ENCODE measurements around the gene ST6GALNAC3. TPM values are rescaled to one million over a fixed set of nuclear protein-coding genes. Genes with fewer than 3 reads are reported as not detected.

ST6GALNAC3 gene
- total RNA-seq, 4 donors from 2014 or later = 1.00 to 5.7 (median 1.9) TPM; not detected in 1

- no peaks in the 10 kb centered on the region for H3K4me1 ChIP-seq
- no peak overlapping the region for H3K4me3 ChIP-seq
- no peaks in the 10 kb centered on the region for H3K27me3 ChIP-seq
- DNase-seq = no peak
- no peaks in the 10 kb centered on the region for H3K36me3 ChIP-seq
- intact Hi-C loops (cut with DNase I; ENCODE audit: low total_unique reads) = no loop called here
- no peak overlapping the region for H3K27ac ChIP-seq
- in situ Hi-C loops (cut with MboI; ENCODE audit: low pct_ligation_motif_present in 1 of 4, low pct_unique_long_range_greater_than_20kb in 1 of 4, low sequenced_read_pairs in 3 of 4) = no loop called here
- H3K9me3 ChIP-seq = no peaks in the 10 kb centered on the region
- TF ChIP-seq POLR2A (IDR thresholded peaks at IDR 0.05) (no peak), POLR2AphosphoS5 (IDR thresholded peaks at IDR 0.05) (no peak), EP300 (IDR thresholded peaks at IDR 0.05; ENCODE audit: low read depth) (no peak), CTCF (IDR thresholded peaks at IDR 0.05) (no peak)
- WGBS, 2 donors (ENCODE audit: low coverage in 1 of 2) = 76 to 91% methylated on average over 3 of the region's 3 CpGs
Measured at GRCh38 chr1:76219366-76219818, 144.8 kb downstream of the ST6GALNAC3 start.

DNA sequence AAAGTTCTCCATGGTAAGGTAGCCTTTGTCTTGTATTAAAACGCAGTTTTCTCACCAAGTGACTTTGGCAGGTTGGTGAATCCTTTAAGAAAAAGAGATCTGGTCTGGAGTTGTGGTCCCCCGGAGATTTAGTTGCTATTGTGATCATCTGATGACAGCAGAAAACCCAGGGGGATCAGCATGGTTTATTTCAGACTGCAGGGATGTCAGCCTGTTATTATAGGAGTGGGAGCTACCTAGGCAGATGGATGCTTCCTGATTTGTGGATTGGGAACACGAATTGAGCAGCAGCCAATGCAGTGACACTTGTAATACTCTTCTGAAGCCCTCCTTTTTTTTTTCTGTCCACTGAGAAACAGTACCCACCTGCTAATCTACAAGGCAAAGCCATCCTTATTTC, 150.2 kb downstream of the ST6GALNAC3 start:
- intact Hi-C loops (cut with DNase I; ENCODE audit: low total_unique reads) = no loop called here
- TF ChIP-seq CTCF (IDR thresholded peaks at IDR 0.05) (no peak), EP300 (IDR thresholded peaks at IDR 0.05; ENCODE audit: low read depth) (no peak), POLR2AphosphoS5 (IDR thresholded peaks at IDR 0.05) (no peak), POLR2A (IDR thresholded peaks at IDR 0.05) (no peak)
- Histone ChIP-seq H3K27ac (no peak overlapping the region), H3K36me3 (no peaks in the 10 kb centered on the region), H3K4me3 (no peak overlapping the region), H3K9me3 (no peaks in the 10 kb centered on the region), H3K4me1 (no peaks in the 10 kb centered on the region), H3K27me3 (no peaks in the 10 kb centered on the region)
- WGBS, 2 donors (ENCODE audit: low coverage in 1 of 2) = 48 to 61% methylated on average over 2 to 3 of the region's 3 CpGs
- DNase-seq = no peak
- in situ Hi-C loops (cut with MboI; ENCODE audit: low pct_ligation_motif_present in 1 of 4, low pct_unique_long_range_greater_than_20kb in 1 of 4, low sequenced_read_pairs in 3 of 4) = no loop called here

DNA sequence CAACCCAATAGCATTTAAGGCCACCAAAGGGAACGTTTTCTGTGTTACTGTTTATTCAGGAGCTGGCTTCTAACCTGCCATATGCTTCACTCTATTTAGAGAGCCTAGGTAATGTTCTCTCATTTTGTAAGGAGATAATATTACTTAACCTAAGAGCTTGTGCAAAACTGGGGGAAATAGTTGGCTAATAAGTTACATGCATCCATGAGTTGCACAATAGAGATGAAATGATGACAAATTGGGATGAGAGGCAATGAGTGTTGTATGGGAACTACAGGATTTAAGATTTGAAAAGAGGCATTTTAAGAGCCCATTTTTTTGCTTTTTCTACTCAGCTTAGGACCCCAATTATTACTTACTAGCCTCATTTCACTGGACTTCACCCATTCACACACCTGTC, 151.0 kb downstream of the ST6GALNAC3 start:
- intact Hi-C loops (cut with DNase I; ENCODE audit: low total_unique reads) (no loop called here), in situ Hi-C loops (cut with MboI; ENCODE audit: low pct_ligation_motif_present in 1 of 4, low pct_unique_long_range_greater_than_20kb in 1 of 4, low sequenced_read_pairs in 3 of 4) (no loop called here)
- 67 to 68% methylated on average over 1 of the region's 1 CpG for WGBS, 2 donors (ENCODE audit: low coverage in 1 of 2)
- no peak for TF ChIP-seq CTCF (IDR thresholded peaks at IDR 0.05)
- no peak for TF ChIP-seq POLR2A (IDR thresholded peaks at IDR 0.05)
- TF ChIP-seq EP300 (IDR thresholded peaks at IDR 0.05; ENCODE audit: low read depth) = no peak
- TF ChIP-seq POLR2AphosphoS5 (IDR thresholded peaks at IDR 0.05) = no peak
- Histone ChIP-seq H3K27me3 (no peaks in the 10 kb centered on the region), H3K36me3 (no peaks in the 10 kb centered on the region), H3K9me3 (no peaks in the 10 kb centered on the region), H3K27ac (no peak overlapping the region), H3K4me3 (no peak overlapping the region), H3K4me1 (no peaks in the 10 kb centered on the region)
- DNase-seq = no peak

DNA sequence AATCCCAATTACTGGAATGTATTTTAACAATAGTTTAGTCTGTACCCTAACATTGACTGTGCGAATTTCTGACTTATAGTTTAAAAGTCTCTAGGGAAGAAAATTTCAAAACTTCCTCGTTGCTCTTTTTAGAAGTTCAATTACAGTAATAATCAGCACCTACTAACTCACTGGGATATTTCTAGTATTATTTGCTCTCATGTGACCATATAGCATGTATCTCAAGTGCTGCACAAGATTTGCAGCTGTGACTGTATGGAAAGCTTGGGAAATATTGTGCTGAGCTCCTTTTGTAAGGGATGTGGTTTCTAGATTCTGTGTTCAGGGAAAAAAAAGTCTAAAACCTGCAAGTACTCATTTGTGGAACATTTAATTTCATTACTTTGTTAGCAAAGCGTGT, 153.1 kb downstream of the ST6GALNAC3 start:
- Histone ChIP-seq H3K27ac (no peak overlapping the region), H3K4me1 (no peaks in the 10 kb centered on the region), H3K9me3 (no peaks in the 10 kb centered on the region), H3K27me3 (no peaks in the 10 kb centered on the region), H3K4me3 (no peak overlapping the region), H3K36me3 (no peaks in the 10 kb centered on the region)
- TF ChIP-seq CTCF (IDR thresholded peaks at IDR 0.05) (no peak), POLR2AphosphoS5 (IDR thresholded peaks at IDR 0.05) (no peak), EP300 (IDR thresholded peaks at IDR 0.05; ENCODE audit: low read depth) (no peak), POLR2A (IDR thresholded peaks at IDR 0.05) (no peak)
- in situ Hi-C loops (cut with MboI; ENCODE audit: low pct_ligation_motif_present in 1 of 4, low pct_unique_long_range_greater_than_20kb in 1 of 4, low sequenced_read_pairs in 3 of 4) = no loop called here
- no peak for DNase-seq
- WGBS, 2 donors (ENCODE audit: low coverage in 1 of 2) = 54 to 56% methylated on average over 3 of the region's 3 CpGs
- intact Hi-C loops (cut with DNase I; ENCODE audit: low total_unique reads) = no loop called here
